Measurements from ENCODE around the gene GPR62.
"Not testable (repeated sequence)": the region's sequence is repeated elsewhere in the genome, so short reads cannot be mapped to it uniquely, and the experiment has no call there.

Gene GPR62

GRCh38 chr3:51987568-51987967 lies 32.4 kb downstream of the GPR62 start:
- no peak overlapping the region for H3K9ac ChIP-seq (ENCODE audit: low read depth, low read length, poor library complexity, severe bottlenecking)

GRCh38 chr3:51988286-51989146 lies 33.3 kb downstream of the GPR62 start:
- Histone ChIP-seq H4K20me1 (ENCODE audit: insufficient read depth, low read length, poor library complexity, severe bottlenecking) (peaks cover 22% of the 10 kb centered on the region), H2AFZ (ENCODE audit: low read length) (no peak overlapping the region), H3F3A (ENCODE audit: low read depth) (no peaks in the 10 kb centered on the region), H3K9me3 (ENCODE audit: insufficient read depth, low read depth, low read length) (no peaks in the 10 kb centered on the region), H3K36me3 (ENCODE audit: insufficient read depth, low read length) (peaks cover 12% of the 10 kb centered on the region; the same call in 1 of the 2 replicates), H3K4me2 (ENCODE audit: low read depth, low read length, poor library complexity, severe bottlenecking) (no peak overlapping the region), H3K4me1 (ENCODE audit: insufficient read depth, low read length, poor library complexity, severe bottlenecking) (peaks cover 21% of the 10 kb centered on the region), H3K9ac (ENCODE audit: low read depth, low read length, poor library complexity, severe bottlenecking) (no peak overlapping the region), H3K9me2 (replicated peaks; ENCODE audit: low read depth, low read length) (no peaks in the 10 kb centered on the region), H3K27me3 (ENCODE audit: insufficient read depth, low read length, poor library complexity, severe bottlenecking) (no peaks in the 10 kb centered on the region), H3K79me2 (ENCODE audit: insufficient read depth, low read length) (peaks cover 28% of the 10 kb centered on the region), H3K4me3 (ENCODE audit: low read length, poor library complexity, severe bottlenecking) (no peak overlapping the region)
- no peak for TF ChIP-seq CTCF (conservative IDR thresholded peaks at IDR 0.05; ENCODE audit: low read length)
- TF ChIP-seq EZH2phosphoT487 (IDR thresholded peaks at IDR 0.05; ENCODE audit: borderline replicate concordance): no peak

More at GRCh38 chr3:51987568-51987967, 32.4 kb downstream of the GPR62 start:
- Histone ChIP-seq H3K36me3 (ENCODE audit: insufficient read depth, low read length) (peaks cover 9% of the 10 kb centered on the region; the same call in 1 of the 2 replicates), H4K20me1 (ENCODE audit: insufficient read depth, low read length, poor library complexity, severe bottlenecking) (peaks cover 14% of the 10 kb centered on the region), H3K9me3 (ENCODE audit: insufficient read depth, low read depth, low read length) (no peaks in the 10 kb centered on the region), H3K79me2 (ENCODE audit: insufficient read depth, low read length) (peaks cover 20% of the 10 kb centered on the region), H3K4me1 (ENCODE audit: insufficient read depth, low read length, poor library complexity, severe bottlenecking) (peaks cover 21% of the 10 kb centered on the region), H3F3A (ENCODE audit: low read depth) (peaks cover 4% of the 10 kb centered on the region), H3K27me3 (ENCODE audit: insufficient read depth, low read length, poor library complexity, severe bottlenecking) (no peaks in the 10 kb centered on the region), H3K9me2 (replicated peaks; ENCODE audit: low read depth, low read length) (no peaks in the 10 kb centered on the region), H2AFZ (ENCODE audit: low read length) (no peak overlapping the region), H3K4me2 (ENCODE audit: low read depth, low read length, poor library complexity, severe bottlenecking) (no peak overlapping the region), H3K4me3 (ENCODE audit: low read length, poor library complexity, severe bottlenecking) (no peak overlapping the region)
- TF ChIP-seq CTCF (conservative IDR thresholded peaks at IDR 0.05; ENCODE audit: low read length) (no peak), EZH2phosphoT487 (IDR thresholded peaks at IDR 0.05; ENCODE audit: borderline replicate concordance) (no peak)

GRCh38 chr3:51990501-51990971 lies 35.4 kb downstream of the GPR62 start:
- peaks cover 25% of the 10 kb centered on the region for H3K4me1 ChIP-seq (ENCODE audit: insufficient read depth, low read length, poor library complexity, severe bottlenecking)
- peaks cover 28% of the 10 kb centered on the region; the same call in 1 of the 2 replicates for H3K36me3 ChIP-seq (ENCODE audit: insufficient read depth, low read length)
- H3K9ac ChIP-seq (ENCODE audit: low read depth, low read length, poor library complexity, severe bottlenecking); H3F3A ChIP-seq (ENCODE audit: low read depth); H3K4me3 ChIP-seq (ENCODE audit: low read length, poor library complexity, severe bottlenecking); H3K27me3 ChIP-seq (ENCODE audit: insufficient read depth, low read length, poor library complexity, severe bottlenecking); H2AFZ ChIP-seq (ENCODE audit: low read length); H3K9me2 ChIP-seq (replicated peaks; ENCODE audit: low read depth, low read length); H3K9me3 ChIP-seq (ENCODE audit: insufficient read depth, low read depth, low read length); H3K4me2 ChIP-seq (ENCODE audit: low read depth, low read length, poor library complexity, severe bottlenecking): not testable (repeated sequence)
- peaks cover 44% of the 10 kb centered on the region for H3K79me2 ChIP-seq (ENCODE audit: insufficient read depth, low read length)
- H4K20me1 ChIP-seq (ENCODE audit: insufficient read depth, low read length, poor library complexity, severe bottlenecking): peaks cover 42% of the 10 kb centered on the region

All from Loucy (cell line).